T-cell (primary cell): Measurements from ENCODE around the gene C1orf174. TPM values are rescaled to one million over a fixed set of nuclear protein-coding genes. Genes with fewer than 3 reads are reported as not detected.

Experiments
- ATAC-seq, 4 experiments: fragments of 200-7000 bp in 3 of 4; fragments of 150-1000 bp in 1 of 4; cut with Tn5 transposase; replicated peaks in 1 of 4; 1 replicate in 3 of 4; 2 replicates in 1 of 4; pipeline ENCODE4 v1.10.0; 2021; ENCODE audit warnings: moderate library complexity in 3 of 4, mild to moderate bottlenecking in 2 of 4, moderate number of reproducible peaks in 1 of 4
- CTCF ChIA-PET, 2 donors: fragments of 300-600 bp; sonication (Branson Sonifier 250); formaldehyde crosslinking; loops; one replicate each; lab custom pipeline; 2022; ENCODE audit warnings: antibody characterized with exemption in 2 of 2; lab: Charles Lee
- POLR2A ChIA-PET, 2 donors: fragments of 300-600 bp; sonication (Branson Sonifier 250); formaldehyde crosslinking; loops; one replicate each; lab custom pipeline; 2022; ENCODE audit warnings: antibody characterized with exemption in 2 of 2; lab: Charles Lee
- DNase-seq, 35 experiments: peaks; one replicate each; pipeline versions ENCODE4 v3.0.0 to v3.0.0-alpha.2; 2013 to 2023
- H3K27ac ChIP-seq: one replicate; pipeline ENCODE4 v1.5.1; 2013; ENCODE audit warnings: low read length
- H3K27me3 ChIP-seq, 2 experiments: replicated peaks in 1 of 2; 1 replicate in 1 of 2; 2 replicates in 1 of 2; pipeline versions ENCODE4 v1.6.1 to v1.7.0; 2013; ENCODE audit warnings: low read length in 1 of 2, mixed read lengths in 1 of 2; ENCODE audit not compliant: control insufficient read depth in 2 of 2, insufficient read depth in 2 of 2; ENCODE audit errors: extremely low read depth in 1 of 2
- H3K36me3 ChIP-seq, 2 donors: 1 replicate in 1 of 2; 2 replicates in 1 of 2; pipeline versions ENCODE4 v1.6.1 to v1.7.0; 2013; ENCODE audit warnings: low read length in 1 of 2; ENCODE audit not compliant: control insufficient read depth in 2 of 2, insufficient read depth in 1 of 2; ENCODE audit errors: extremely low read depth in 1 of 2
- H3K4me1 ChIP-seq, 2 experiments: 1 replicate in 1 of 2; 2 replicates in 1 of 2; pipeline versions ENCODE4 v1.6.1 to v1.7.0; 2013; ENCODE audit warnings: low read length in 2 of 2, mixed read lengths in 1 of 2; ENCODE audit not compliant: insufficient read depth in 2 of 2, control insufficient read depth in 1 of 2; ENCODE audit errors: extremely low read depth in 1 of 2
- H3K4me3 ChIP-seq, 2 donors: 1 replicate in 1 of 2; 2 replicates in 1 of 2; pipeline versions ENCODE4 v1.5.1 to v1.7.0; 2013; ENCODE audit warnings: mild to moderate bottlenecking in 2 of 2, low read length in 1 of 2, moderate library complexity in 1 of 2; ENCODE audit not compliant: control insufficient read depth in 1 of 2; ENCODE audit errors: extremely low read depth in 1 of 2
- H3K9me3 ChIP-seq: 2 replicates; pipeline ENCODE4 v1.7.0; 2013
- H3K27ac Mint-ChIP-seq, 2 donors: one replicate each; pipeline ENCODE4 v1.8.0; 2020 to 2021; ENCODE audit warnings: mild to moderate bottlenecking in 2 of 2, mixed read lengths in 2 of 2
- H3K27me3 Mint-ChIP-seq, 2 donors: one replicate each; pipeline ENCODE4 v1.8.0; 2021 to 2022; ENCODE audit warnings: mixed read lengths in 2 of 2
- H3K36me3 Mint-ChIP-seq: one replicate; pipeline ENCODE4 v1.8.0; 2021; ENCODE audit warnings: mixed read lengths
- H3K4me1 Mint-ChIP-seq, 3 donors: one replicate each; pipeline ENCODE4 v1.8.0; 2020 to 2022; ENCODE audit warnings: mixed read lengths in 3 of 3, mild to moderate bottlenecking in 1 of 3
- H3K4me3 Mint-ChIP-seq, 3 donors: one replicate each; pipeline ENCODE4 v1.8.0; 2020 to 2022; ENCODE audit warnings: mild to moderate bottlenecking in 3 of 3, mixed read lengths in 3 of 3, moderate library complexity in 3 of 3
- H3K9me3 Mint-ChIP-seq, 3 donors: one replicate each; pipeline ENCODE4 v1.8.0; 2020 to 2022; ENCODE audit warnings: mixed read lengths in 3 of 3
- WGBS: methylation state at CpG from one replicate; pipeline ENCODE4 v1.1.5; 2013; ENCODE audit warnings: missing lambda C conversion rate; ENCODE audit not compliant: insufficient coverage; 5-methylcytosine and 5-hydroxymethylcytosine counted together
- total RNA-seq, 35 experiments: library from RNA in 6 of 35; stranded (reverse) in 6 of 35; fragments of 120-200 nt in 1 of 35; gene quantifications; one replicate each; pipeline versions ENCODE4 v1.2.1 to v1.2.4 and lab custom pipeline; 2013 to 2026

Gene C1orf174
- total RNA-seq, 5 donors from 2014 or later (not counting 1 experiment from before 2014, with no cell fraction given): 15.7 to 34.7 (median 33.4) TPM

- Mint-ChIP-seq H3K4me3 (no peak overlapping the region), H3K36me3 (peaks cover 43% of the 10 kb centered on the region), H3K27me3 (no peaks in the 10 kb centered on the region), H3K27ac (no peak overlapping the region), H3K9me3 (peaks cover 4 to 9% (median 7%) of the 10 kb centered on the region in 3 donors), H3K4me1 (peaks cover 25 to 45% (median 43%) of the 10 kb centered on the region in 3 donors)
- ATAC-seq (no peak), DNase-seq (no peak)
- ChIA-PET POLR2A (no interaction called here), CTCF (no interaction called here)
- peaks cover 3 to 35% of the 10 kb centered on the region in 2 donors for H3K36me3 ChIP-seq
- WGBS: 98% methylated on average over 10 of the region's 17 CpGs
- no peaks in the 10 kb centered on the region for H3K27me3 ChIP-seq
- H3K4me1 ChIP-seq: peaks cover 4 to 30% of the 10 kb centered on the region in 2 experiments
- H3K27ac ChIP-seq: no peak overlapping the region
- H3K9me3 ChIP-seq: no peaks in the 10 kb centered on the region
- no peak overlapping the region for H3K4me3 ChIP-seq
Observed at GRCh38 chr1:3894626-3895278, 5.3 kb downstream of the C1orf174 start.

GRCh38 chr1:3893190-3893589, 6.9 kb downstream of the C1orf174 start:
- no peak overlapping the region for H3K4me3 ChIP-seq
- peaks cover 3 to 47% of the 10 kb centered on the region in 2 donors for H3K36me3 ChIP-seq
- no peaks in the 10 kb centered on the region for H3K9me3 ChIP-seq
- no CpG with 5 or more reads among the region's 5 CpGs for WGBS
- H3K4me1 ChIP-seq: peaks cover 0 to 31% of the 10 kb centered on the region in 2 experiments
- Mint-ChIP-seq H3K9me3 (peaks cover 4 to 9% (median 4%) of the 10 kb centered on the region in 3 donors), H3K27me3 (no peaks in the 10 kb centered on the region), H3K4me1 (peaks cover 16 to 39% (median 34%) of the 10 kb centered on the region in 3 donors), H3K36me3 (peaks cover 43% of the 10 kb centered on the region), H3K4me3 (no peak overlapping the region), H3K27ac (no peak overlapping the region)
- H3K27ac ChIP-seq: no peak overlapping the region
- ChIA-PET CTCF (no interaction called here), POLR2A (no interaction called here)
- DNase-seq (no peak), ATAC-seq (no peak)
- H3K27me3 ChIP-seq: no peaks in the 10 kb centered on the region

- POLR2A ChIA-PET: no interaction called here
- H3K4me1 ChIP-seq: peaks cover 0 to 33% of the 10 kb centered on the region in 2 experiments
- no peaks in the 10 kb centered on the region for H3K27me3 Mint-ChIP-seq
- no peak for DNase-seq
- 95% methylated on average over 8 of the region's 14 CpGs for WGBS
- H3K27ac ChIP-seq: no peak overlapping the region
- no peak overlapping the region for H3K4me3 ChIP-seq
- no peaks in the 10 kb centered on the region for H3K9me3 ChIP-seq
- peaks cover 42% of the 10 kb centered on the region for H3K36me3 Mint-ChIP-seq
- peak overlapping the region in 1 of 2 donors; percentile 14 for H3K27ac Mint-ChIP-seq
- peaks cover 3 to 50% of the 10 kb centered on the region in 2 donors for H3K36me3 ChIP-seq
- H3K4me3 Mint-ChIP-seq: no peak overlapping the region
- H3K4me1 Mint-ChIP-seq: peaks cover 16 to 37% (median 31%) of the 10 kb centered on the region in 3 donors
- H3K9me3 Mint-ChIP-seq: peaks cover 4 to 7% (median 4%) of the 10 kb centered on the region in 3 donors
- ATAC-seq: no peak
- CTCF ChIA-PET: no interaction called here
- no peaks in the 10 kb centered on the region for H3K27me3 ChIP-seq
Observed at GRCh38 chr1:3892748-3893147, 7.3 kb downstream of the C1orf174 start.

- H3K36me3 Mint-ChIP-seq: peaks cover 37% of the 10 kb centered on the region
- H3K27me3 Mint-ChIP-seq: no peaks in the 10 kb centered on the region
- ChIA-PET CTCF (interaction anchor here in 1 of 2 donors (0.7 to 1.5 kb wide), 3 partner anchors 8 to 44 kb away, joined by 3 read pairs; partner anchors contain the start of genes C1orf174, CEP104 and DFFB), POLR2A (no interaction called here)
- no peaks in the 10 kb centered on the region for H3K9me3 ChIP-seq
- peak overlapping the region; percentile 4 to 19 for H3K27ac Mint-ChIP-seq
- H3K4me1 Mint-ChIP-seq: peaks cover 6 to 31% (median 23%) of the 10 kb centered on the region in 3 donors
- peaks cover 0 to 33% of the 10 kb centered on the region in 2 experiments for H3K4me1 ChIP-seq
- H3K9me3 Mint-ChIP-seq: no peaks in the 10 kb centered on the region
- 92% methylated on average over 16 of the region's 17 CpGs for WGBS
- no peak for ATAC-seq
- H3K4me3 ChIP-seq: no peak overlapping the region
- peaks cover 3 to 57% of the 10 kb centered on the region in 2 donors for H3K36me3 ChIP-seq
- peak overlapping the region; percentile 45 for H3K27ac ChIP-seq
- H3K4me3 Mint-ChIP-seq: no peak overlapping the region
- peak in 1 of 35 experiments; percentile 20 for DNase-seq
- no peaks in the 10 kb centered on the region for H3K27me3 ChIP-seq
Observed at GRCh38 chr1:3891329-3891865, 8.7 kb downstream of the C1orf174 start.

- 53% methylated on average over 20 of the region's 26 CpGs for WGBS
- H3K4me1 ChIP-seq: peaks cover 0 to 33% of the 10 kb centered on the region in 2 experiments
- Mint-ChIP-seq H3K27me3 (no peaks in the 10 kb centered on the region), H3K36me3 (peaks cover 34% of the 10 kb centered on the region), H3K27ac (peak overlapping the region; percentile 81 to 83), H3K9me3 (no peaks in the 10 kb centered on the region), H3K4me3 (peak overlapping the region; percentile 39 to 67 (median 67)), H3K4me1 (peaks cover 0 to 27% (median 20%) of the 10 kb centered on the region in 3 donors)
- H3K27me3 ChIP-seq: no peaks in the 10 kb centered on the region
- ChIA-PET CTCF (interaction anchor here in 1 of 2 donors (0.7 to 1.5 kb wide), 3 partner anchors 9 to 43 kb away, joined by 3 read pairs; partner anchors contain the start of genes C1orf174, CEP104 and DFFB), POLR2A (interaction anchor here in 1 of 2 donors (0.5 kb wide), 1 partner anchor 18 kb away, joined by 4 read pairs; no protein-coding TSS in a partner anchor)
- H3K27ac ChIP-seq: peak overlapping the region; percentile 45
- no peak overlapping the region for H3K4me3 ChIP-seq
- ATAC-seq (peak in 2 of 4 experiments; percentile 38 to 81), DNase-seq (peak in 5 of 35 experiments; percentile 10 to 71 (median 17))
- H3K9me3 ChIP-seq: no peaks in the 10 kb centered on the region
- H3K36me3 ChIP-seq: peaks cover 3 to 62% of the 10 kb centered on the region in 2 donors
Observed at GRCh38 chr1:3890389-3891328, 9.4 kb downstream of the C1orf174 start.
